Fibroblast of pulmonary artery (primary cell): ENCODE results near the gene LRP8.
A peak's percentile ranks its signal among the peaks of the same experiment; 100 is the strongest.

Experiments
- DNase-seq: peaks from one replicate; pipeline ENCODE4 v3.0.0-alpha.2; 2010; ENCODE audit warnings: low read depth
- H3K4me3 ChIP-seq: replicated peaks from 2 replicates; pipeline ENCODE4 v1.5.1; 2011; ENCODE audit warnings: low read depth, mild to moderate bottlenecking, control low read depth, low read length, moderate library complexity
- TF ChIP-seq, protein P1 (sequence below): IDR thresholded peaks from 2 replicates; pipeline ENCODE4 v1.5.1; 2011; ENCODE audit warnings: mild to moderate bottlenecking, control low read depth, low read length, inconsistent platforms; ENCODE audit errors: missing control alignments

Gene LRP8

DNA sequence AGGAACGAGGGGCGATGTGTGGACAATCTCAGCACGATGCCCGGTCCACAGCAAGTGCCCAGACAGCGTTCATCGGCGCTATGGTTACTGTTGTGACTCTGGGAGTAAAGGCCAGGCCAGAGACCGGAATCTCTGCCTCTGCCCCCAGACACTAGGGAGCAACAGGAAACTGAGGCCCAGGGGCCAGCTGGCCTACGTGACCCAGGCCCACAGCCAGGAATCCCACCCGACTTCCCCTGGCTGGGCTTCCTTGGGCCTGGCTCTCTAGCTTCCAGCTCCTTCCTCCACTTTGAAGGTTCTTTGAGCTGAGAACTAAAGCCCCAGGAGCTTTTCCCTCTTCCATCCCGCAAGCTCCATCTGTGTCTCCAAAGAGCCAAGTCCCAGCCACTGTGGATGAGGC is 4.6 kb downstream of the LRP8 start:
- no peak overlapping the region for H3K4me3 ChIP-seq
- TF ChIP-seq, protein P1, sequence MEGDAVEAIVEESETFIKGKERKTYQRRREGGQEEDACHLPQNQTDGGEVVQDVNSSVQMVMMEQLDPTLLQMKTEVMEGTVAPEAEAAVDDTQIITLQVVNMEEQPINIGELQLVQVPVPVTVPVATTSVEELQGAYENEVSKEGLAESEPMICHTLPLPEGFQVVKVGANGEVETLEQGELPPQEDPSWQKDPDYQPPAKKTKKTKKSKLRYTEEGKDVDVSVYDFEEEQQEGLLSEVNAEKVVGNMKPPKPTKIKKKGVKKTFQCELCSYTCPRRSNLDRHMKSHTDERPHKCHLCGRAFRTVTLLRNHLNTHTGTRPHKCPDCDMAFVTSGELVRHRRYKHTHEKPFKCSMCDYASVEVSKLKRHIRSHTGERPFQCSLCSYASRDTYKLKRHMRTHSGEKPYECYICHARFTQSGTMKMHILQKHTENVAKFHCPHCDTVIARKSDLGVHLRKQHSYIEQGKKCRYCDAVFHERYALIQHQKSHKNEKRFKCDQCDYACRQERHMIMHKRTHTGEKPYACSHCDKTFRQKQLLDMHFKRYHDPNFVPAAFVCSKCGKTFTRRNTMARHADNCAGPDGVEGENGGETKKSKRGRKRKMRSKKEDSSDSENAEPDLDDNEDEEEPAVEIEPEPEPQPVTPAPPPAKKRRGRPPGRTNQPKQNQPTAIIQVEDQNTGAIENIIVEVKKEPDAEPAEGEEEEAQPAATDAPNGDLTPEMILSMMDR = no peak
- DNase-seq = no peak

DNA sequence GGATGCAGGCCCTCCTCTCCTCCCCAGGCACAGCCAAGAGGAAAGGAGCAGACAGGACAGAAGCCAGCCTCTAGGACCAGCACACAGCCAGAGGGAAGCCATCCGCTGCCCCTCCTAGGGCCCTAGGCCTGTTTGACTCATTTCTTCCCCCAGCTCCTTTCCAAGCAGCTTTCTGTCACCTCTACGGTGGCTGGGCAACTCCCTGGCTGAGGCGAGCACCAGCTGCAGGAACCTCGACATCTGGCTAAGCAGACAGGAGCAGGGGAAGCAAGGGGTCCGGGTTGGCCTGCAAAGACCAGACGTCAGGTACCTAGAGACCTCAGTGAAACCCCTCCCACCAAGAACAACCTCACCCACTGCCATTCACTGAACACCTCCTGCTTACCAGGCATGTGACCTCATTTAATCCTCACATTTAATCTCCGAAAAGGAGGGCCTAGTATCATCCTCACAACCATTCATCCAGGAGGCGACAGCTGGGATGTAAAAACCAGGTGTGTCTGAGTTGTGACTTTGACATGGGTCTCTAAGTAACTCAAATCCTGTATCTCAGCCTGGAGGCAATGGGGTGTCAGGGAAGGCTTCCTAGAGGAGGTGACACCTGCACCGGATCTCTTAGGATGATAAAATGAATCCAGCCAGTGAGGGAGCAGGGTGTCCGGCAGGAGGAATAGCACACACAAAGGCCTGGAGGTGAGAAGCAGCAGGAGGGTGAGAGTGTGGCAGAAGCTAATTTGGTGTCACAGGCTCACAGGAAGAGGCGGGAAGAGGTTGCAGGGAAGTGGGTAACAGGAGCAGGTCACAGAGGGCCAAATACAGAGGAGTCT is 5.9 kb downstream of the LRP8 start:
- TF ChIP-seq, protein P1 = no peak
- DNase-seq = no peak

DNA sequence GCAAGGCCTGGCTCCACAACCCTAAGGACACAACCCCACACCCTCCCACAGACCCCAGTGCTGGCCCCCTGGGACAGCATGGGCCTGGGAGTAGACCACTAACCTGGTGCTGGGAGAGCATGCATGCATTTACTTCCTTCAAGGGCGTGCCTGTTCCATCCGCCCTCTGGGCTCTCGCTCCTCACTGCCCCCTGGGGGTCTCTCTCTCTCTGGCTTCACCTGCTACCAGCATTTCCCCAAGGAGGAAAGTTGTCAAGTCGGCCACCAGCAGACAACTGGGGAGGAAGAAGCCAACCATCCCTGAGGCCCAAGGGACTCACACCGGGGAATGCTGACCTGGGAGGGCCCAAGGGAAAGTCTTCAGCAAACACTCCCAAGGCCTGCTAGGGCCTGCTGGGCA is 6.5 kb downstream of the LRP8 start:
- H3K4me3 ChIP-seq = no peak overlapping the region
- TF ChIP-seq, protein P1 = peak; percentile 15
- DNase-seq = no peak

More for the DNA sequence above, 5.9 kb downstream of the LRP8 start:
- no peak overlapping the region for H3K4me3 ChIP-seq

DNA sequence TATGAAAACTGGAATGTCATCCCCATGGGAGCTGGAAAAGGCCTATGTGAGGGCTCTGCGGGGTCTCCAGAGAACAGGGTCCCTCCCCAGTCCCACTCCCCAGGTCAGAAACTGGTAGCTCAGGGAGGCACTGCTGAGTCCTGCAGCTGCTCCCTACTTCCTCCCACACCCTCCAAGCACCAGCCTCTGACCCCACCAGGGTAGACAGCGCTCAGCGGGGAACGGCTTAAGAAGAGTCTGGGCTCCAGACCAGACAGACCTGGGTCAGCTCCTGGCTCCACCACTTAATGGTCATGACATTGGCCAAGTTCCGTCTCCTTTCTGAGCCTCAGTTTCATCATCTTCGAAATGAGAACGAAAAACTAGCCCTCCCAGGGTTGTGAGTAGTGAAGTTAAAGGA is 7.2 kb downstream of the LRP8 start:
- no peak for DNase-seq
- TF ChIP-seq, protein P1 = no peak

DNA sequence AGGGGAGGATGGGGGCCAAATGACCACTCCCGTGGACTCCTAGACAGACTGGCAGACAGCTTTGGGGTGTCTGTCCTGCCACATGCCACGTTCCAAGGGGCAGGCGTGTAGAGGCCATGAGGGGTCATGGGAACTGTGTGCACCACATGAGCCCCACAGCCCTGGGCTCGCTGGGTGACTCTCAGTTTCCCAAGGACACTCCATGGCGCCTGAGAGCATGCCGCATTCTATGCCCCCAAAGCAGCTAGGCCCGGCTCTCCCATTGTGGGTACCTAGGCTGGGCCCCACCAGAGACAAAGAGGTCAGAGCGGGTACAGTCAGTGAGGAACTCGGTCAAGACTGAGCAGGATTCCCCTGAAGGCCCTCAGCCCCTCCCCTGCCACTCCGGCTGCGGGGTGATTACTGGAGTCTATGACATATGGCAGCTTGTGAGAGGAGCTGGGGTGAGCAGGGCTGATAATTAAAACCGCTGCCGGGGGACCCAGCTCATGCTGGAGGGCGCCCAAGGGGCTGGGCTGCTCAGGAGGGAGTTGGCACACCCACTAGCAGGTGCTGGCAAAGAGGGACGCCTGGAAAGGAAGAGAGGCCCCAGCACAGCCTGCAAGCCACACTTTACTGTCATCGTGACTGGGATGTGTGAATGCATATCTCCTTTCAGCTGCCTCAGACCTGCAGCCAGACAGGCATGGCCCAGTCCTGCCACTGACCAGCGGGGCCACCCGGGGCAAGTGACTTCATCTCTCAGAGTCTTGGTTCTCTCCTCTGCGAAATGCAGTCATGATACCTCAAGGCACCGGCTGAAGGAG is 8.4 kb downstream of the LRP8 start:
- DNase-seq = no peak
- no peak overlapping the region for H3K4me3 ChIP-seq
- TF ChIP-seq, protein P1 = no peak

More for the DNA sequence above, 7.2 kb downstream of the LRP8 start:
- H3K4me3 ChIP-seq = no peak overlapping the region

DNA sequence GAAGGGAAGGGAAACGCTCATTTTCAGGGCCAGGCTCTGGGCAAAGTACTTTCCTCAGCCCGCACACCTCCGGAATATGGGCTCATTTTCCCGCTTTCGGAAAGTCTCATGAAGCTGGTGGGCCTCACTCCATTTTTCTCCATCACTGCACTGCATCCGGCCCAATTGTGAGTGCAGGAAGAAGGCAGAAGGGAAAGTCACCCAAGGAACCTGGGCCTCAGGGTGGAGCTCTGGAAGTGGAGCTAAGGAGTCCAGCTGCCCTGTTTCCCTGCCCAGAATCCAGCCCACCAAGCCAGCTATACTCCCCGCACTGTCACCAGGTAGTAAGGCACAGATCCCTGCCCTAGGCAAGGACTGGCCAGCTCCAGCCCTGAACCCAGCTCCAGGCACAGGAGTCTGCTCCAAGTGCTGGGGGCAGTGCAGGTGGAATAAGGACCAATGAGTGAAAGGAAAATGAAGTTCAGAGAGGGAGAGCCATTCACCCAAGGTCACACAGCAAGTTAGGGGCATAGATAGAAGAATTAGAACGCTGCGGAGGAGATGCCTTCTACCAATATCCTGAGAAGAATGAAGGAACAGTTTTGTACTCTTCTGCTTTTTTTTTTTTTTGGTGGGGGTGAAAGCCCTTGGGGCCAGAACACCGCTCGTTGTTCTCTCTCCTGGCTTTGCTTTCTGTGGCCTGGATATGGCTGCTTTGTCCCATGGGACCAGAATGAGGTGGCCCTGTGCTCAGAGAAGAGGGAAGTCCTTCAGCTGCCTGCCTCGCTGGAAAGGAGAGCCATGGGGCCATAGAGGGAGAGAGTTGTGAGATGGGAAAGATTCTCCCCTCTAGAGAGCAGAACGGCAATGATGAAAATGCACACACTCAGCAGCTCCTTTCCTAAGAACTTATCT is 10.0 kb downstream of the LRP8 start:
- no peak for DNase-seq
- no peak overlapping the region for H3K4me3 ChIP-seq
- TF ChIP-seq, protein P1 = no peak
